ENCODE results near the gene SPOCK1.

The SPOCK1 gene

DNA sequence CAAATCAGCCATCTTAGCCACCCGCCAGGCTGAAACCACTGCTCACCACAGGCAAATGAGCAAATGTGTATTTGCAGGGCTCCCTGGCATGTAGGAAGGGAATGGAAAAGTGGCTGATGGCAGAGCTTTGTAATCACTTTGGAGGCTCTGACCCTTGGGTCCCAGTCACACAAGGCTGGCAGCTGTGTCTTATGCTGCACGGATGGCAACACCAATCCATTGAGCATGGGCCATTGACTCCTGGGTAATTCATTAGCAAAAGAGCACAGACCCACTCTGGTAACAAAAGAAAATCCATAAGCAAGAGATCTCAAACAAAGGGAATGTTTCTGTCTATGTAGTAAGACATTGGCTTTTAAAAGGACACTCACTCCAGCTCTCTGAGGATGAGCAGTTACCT is 57.6 kb downstream of the SPOCK1 start:
- no peaks in the 10 kb centered on the region for H3K27me3 ChIP-seq (ENCODE audit: insufficient read depth, low read length)

GRCh38 chr5:137440795-137441194 is 58.3 kb downstream of the SPOCK1 start:
- Histone ChIP-seq H3K9ac (ENCODE audit: low read depth, low read length) (no peak overlapping the region), H3K36me3 (ENCODE audit: insufficient read depth, low read length) (no peaks in the 10 kb centered on the region), H3K4me1 (ENCODE audit: insufficient read depth, low read length) (no peaks in the 10 kb centered on the region), H3K4me3 (ENCODE audit: low read length) (no peak overlapping the region), H3K27ac (ENCODE audit: low read depth, low read length) (no peak overlapping the region), H3K9me3 (ENCODE audit: insufficient read depth, low read depth, low read length) (no peaks in the 10 kb centered on the region), H3K27me3 (ENCODE audit: insufficient read depth, low read length) (no peaks in the 10 kb centered on the region)
- 82% methylated on average over 3 of the region's 3 CpGs for WGBS

More for the DNA sequence above, 57.6 kb downstream of the SPOCK1 start:
- Histone ChIP-seq H3K9ac (ENCODE audit: low read depth, low read length) (no peak overlapping the region), H3K4me3 (ENCODE audit: low read length) (no peak overlapping the region), H3K36me3 (ENCODE audit: insufficient read depth, low read length) (no peaks in the 10 kb centered on the region), H3K9me3 (ENCODE audit: insufficient read depth, low read depth, low read length) (no peaks in the 10 kb centered on the region), H3K27ac (ENCODE audit: low read depth, low read length) (no peak overlapping the region), H3K4me1 (ENCODE audit: insufficient read depth, low read length) (no peaks in the 10 kb centered on the region)
- 92% methylated on average over 2 of the region's 2 CpGs for WGBS

DNA sequence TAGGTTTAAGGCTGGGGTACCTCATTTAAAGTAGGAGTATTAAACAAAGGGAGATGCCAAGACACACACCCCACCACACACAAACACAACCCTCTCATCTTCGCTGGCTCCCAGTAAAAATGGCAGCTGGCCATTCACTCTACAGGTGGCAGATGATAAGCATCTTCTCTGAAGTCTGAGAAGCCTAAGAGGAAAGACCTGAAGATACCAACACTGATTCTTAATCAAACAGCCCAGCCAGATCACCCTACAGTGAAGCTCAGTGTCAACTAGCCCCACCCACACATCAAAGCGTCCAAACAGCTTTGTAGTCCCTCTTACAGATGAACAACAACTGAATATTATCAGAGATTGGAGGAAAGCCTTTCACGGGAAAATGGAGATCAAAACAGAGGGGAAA is 59.5 kb downstream of the SPOCK1 start:
- 72% methylated on average over 3 of the region's 3 CpGs for WGBS
- no peaks in the 10 kb centered on the region for H3K36me3 ChIP-seq (ENCODE audit: insufficient read depth, low read length)
- H3K27ac ChIP-seq (ENCODE audit: low read depth, low read length): no peak overlapping the region
- H3K9ac ChIP-seq (ENCODE audit: low read depth, low read length): no peak overlapping the region
- no peaks in the 10 kb centered on the region for H3K9me3 ChIP-seq (ENCODE audit: insufficient read depth, low read depth, low read length)
- H3K4me3 ChIP-seq (ENCODE audit: low read length): no peak overlapping the region
- H3K27me3 ChIP-seq (ENCODE audit: insufficient read depth, low read length): no peaks in the 10 kb centered on the region
- no peaks in the 10 kb centered on the region for H3K4me1 ChIP-seq (ENCODE audit: insufficient read depth, low read length)

DNA sequence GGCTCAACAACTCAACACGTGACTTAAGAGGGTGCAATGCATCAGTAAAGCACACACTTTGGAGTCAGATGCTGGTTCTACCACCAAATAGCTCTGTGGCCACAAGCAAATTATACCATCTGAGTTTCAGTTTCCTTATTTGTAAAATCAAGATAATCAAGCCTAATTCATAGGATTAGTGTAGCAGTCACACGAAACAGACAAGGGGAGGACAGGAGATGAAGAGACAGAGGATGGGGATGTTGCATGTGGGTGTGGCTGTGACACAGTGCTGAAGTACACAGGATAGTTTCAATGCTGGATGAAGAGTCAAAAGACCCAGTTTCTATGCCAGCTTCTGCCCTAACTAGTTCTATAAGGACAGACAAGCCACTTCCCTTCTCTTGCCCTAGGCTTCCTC is 60.2 kb downstream of the SPOCK1 start:
- Histone ChIP-seq H3K36me3 (ENCODE audit: insufficient read depth, low read length) (no peaks in the 10 kb centered on the region), H3K27me3 (ENCODE audit: insufficient read depth, low read length) (no peaks in the 10 kb centered on the region), H3K4me3 (ENCODE audit: low read length) (no peak overlapping the region), H3K4me1 (ENCODE audit: insufficient read depth, low read length) (no peaks in the 10 kb centered on the region), H3K9me3 (ENCODE audit: insufficient read depth, low read depth, low read length) (no peaks in the 10 kb centered on the region), H3K27ac (ENCODE audit: low read depth, low read length) (no peak overlapping the region), H3K9ac (ENCODE audit: low read depth, low read length) (no peak overlapping the region)
- WGBS: 95% methylated on average over 2 of the region's 2 CpGs

GRCh38 chr5:137437774-137438173 is 61.4 kb downstream of the SPOCK1 start:
- no peak overlapping the region for H3K9ac ChIP-seq (ENCODE audit: low read depth, low read length)
- H3K9me3 ChIP-seq (ENCODE audit: insufficient read depth, low read depth, low read length): no peaks in the 10 kb centered on the region
- 75% methylated on average over 1 of the region's 1 CpG for whole genome bisulfite sequencing
- H3K4me1 ChIP-seq (ENCODE audit: insufficient read depth, low read length): no peaks in the 10 kb centered on the region
- no peak overlapping the region for H3K4me3 ChIP-seq (ENCODE audit: low read length)
- no peaks in the 10 kb centered on the region for H3K27me3 ChIP-seq (ENCODE audit: insufficient read depth, low read length)
- H3K27ac ChIP-seq (ENCODE audit: low read depth, low read length): no peak overlapping the region
- H3K36me3 ChIP-seq (ENCODE audit: insufficient read depth, low read length): no peaks in the 10 kb centered on the region

DNA sequence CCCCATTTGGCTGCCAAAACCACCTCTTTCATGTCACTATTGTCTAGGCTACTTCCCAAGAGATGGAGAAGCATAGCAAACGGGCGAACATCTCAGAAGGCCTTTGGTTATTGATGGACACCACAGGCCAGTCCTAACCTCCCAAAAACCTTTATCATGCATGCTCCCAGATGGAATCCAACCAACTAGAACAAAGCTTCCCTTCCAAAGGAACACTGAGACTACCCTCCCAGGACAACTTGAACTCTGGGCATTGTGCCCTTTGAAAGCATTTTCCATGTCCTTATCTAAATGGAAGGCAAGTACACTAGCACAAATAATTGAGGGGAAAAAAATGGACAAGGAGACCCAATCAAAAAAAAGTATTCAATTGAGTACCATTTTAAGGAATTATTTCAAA is 65.6 kb downstream of the SPOCK1 start:
- H3K9ac ChIP-seq (ENCODE audit: low read depth, low read length): no peak overlapping the region
- H3K9me3 ChIP-seq (ENCODE audit: insufficient read depth, low read depth, low read length): no peaks in the 10 kb centered on the region
- H3K27ac ChIP-seq (ENCODE audit: low read depth, low read length): no peak overlapping the region
- no peaks in the 10 kb centered on the region for H3K27me3 ChIP-seq (ENCODE audit: insufficient read depth, low read length)
- H3K4me1 ChIP-seq (ENCODE audit: insufficient read depth, low read length): no peaks in the 10 kb centered on the region
- H3K36me3 ChIP-seq (ENCODE audit: insufficient read depth, low read length): no peaks in the 10 kb centered on the region
- no peak overlapping the region for H3K4me3 ChIP-seq (ENCODE audit: low read length)
- 93% methylated on average over 2 of the region's 2 CpGs for WGBS

- H3K9me3 ChIP-seq (ENCODE audit: insufficient read depth, low read depth, low read length): no peaks in the 10 kb centered on the region
- WGBS: 100% methylated on average over 1 of the region's 2 CpGs
Measured at GRCh38 chr5:137432376-137432775, 66.8 kb downstream of the SPOCK1 start.

GRCh38 chr5:137431051-137431450 is 68.1 kb downstream of the SPOCK1 start:
- whole genome bisulfite sequencing: 50% methylated on average over 2 of the region's 2 CpGs
- H3K4me3 ChIP-seq (ENCODE audit: low read length): no peak overlapping the region
- H3K9me3 ChIP-seq (ENCODE audit: insufficient read depth, low read depth, low read length): no peaks in the 10 kb centered on the region
- H3K9ac ChIP-seq (ENCODE audit: low read depth, low read length): no peak overlapping the region
- H3K27me3 ChIP-seq (ENCODE audit: insufficient read depth, low read length): no peaks in the 10 kb centered on the region
- H3K27ac ChIP-seq (ENCODE audit: low read depth, low read length): no peak overlapping the region
- H3K36me3 ChIP-seq (ENCODE audit: insufficient read depth, low read length): no peaks in the 10 kb centered on the region
- no peaks in the 10 kb centered on the region for H3K4me1 ChIP-seq (ENCODE audit: insufficient read depth, low read length)

More at GRCh38 chr5:137432376-137432775, 66.8 kb downstream of the SPOCK1 start:
- Histone ChIP-seq H3K27ac (ENCODE audit: low read depth, low read length) (no peak overlapping the region), H3K4me1 (ENCODE audit: insufficient read depth, low read length) (no peaks in the 10 kb centered on the region), H3K9ac (ENCODE audit: low read depth, low read length) (no peak overlapping the region), H3K27me3 (ENCODE audit: insufficient read depth, low read length) (no peaks in the 10 kb centered on the region), H3K36me3 (ENCODE audit: insufficient read depth, low read length) (no peaks in the 10 kb centered on the region), H3K4me3 (ENCODE audit: low read length) (no peak overlapping the region)

DNA sequence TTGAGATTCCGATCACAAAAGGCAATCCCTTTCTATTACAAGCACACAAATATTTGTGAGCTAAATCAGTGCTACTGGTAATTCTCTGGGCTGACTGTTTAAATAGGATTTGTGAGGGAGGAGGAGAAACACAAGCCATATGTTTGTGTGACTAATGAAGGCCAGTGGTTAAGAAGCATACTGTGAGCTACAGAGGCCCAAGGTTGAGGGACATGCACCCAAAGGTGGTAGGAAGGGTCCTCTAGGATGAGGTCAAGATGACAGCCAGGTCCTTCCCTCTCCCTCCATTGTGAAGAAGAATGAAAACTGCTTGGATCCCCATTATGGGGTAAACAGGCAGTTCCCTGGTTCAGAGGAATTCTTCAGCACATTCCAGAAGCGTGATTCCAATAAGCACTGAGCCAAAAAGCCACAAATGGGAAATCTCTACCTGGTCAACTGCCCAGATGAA is 83.9 kb downstream of the SPOCK1 start:
- Histone ChIP-seq H3K4me1 (ENCODE audit: insufficient read depth, low read length) (no peaks in the 10 kb centered on the region), H3K27me3 (ENCODE audit: insufficient read depth, low read length) (no peaks in the 10 kb centered on the region), H3K9ac (ENCODE audit: low read depth, low read length) (no peak overlapping the region), H3K36me3 (ENCODE audit: insufficient read depth, low read length) (no peaks in the 10 kb centered on the region), H3K27ac (ENCODE audit: low read depth, low read length) (no peak overlapping the region), H3K4me3 (ENCODE audit: low read length) (no peak overlapping the region), H3K9me3 (ENCODE audit: insufficient read depth, low read depth, low read length) (peaks cover 4% of the 10 kb centered on the region; the same call in 1 of the 2 replicates)
- 89% methylated on average over 1 of the region's 2 CpGs for WGBS

GRCh38 chr5:137414112-137414755 is 84.9 kb downstream of the SPOCK1 start:
- WGBS: no CpG with 5 or more reads among the region's 1 CpG
- Histone ChIP-seq H3K4me3 (ENCODE audit: low read length) (no peak overlapping the region), H3K27me3 (ENCODE audit: insufficient read depth, low read length) (no peaks in the 10 kb centered on the region), H3K4me1 (ENCODE audit: insufficient read depth, low read length) (no peaks in the 10 kb centered on the region), H3K27ac (ENCODE audit: low read depth, low read length) (no peak overlapping the region), H3K36me3 (ENCODE audit: insufficient read depth, low read length) (no peaks in the 10 kb centered on the region), H3K9ac (ENCODE audit: low read depth, low read length) (no peak overlapping the region), H3K9me3 (ENCODE audit: insufficient read depth, low read depth, low read length) (peaks cover 4% of the 10 kb centered on the region; the same call in 1 of the 2 replicates)

DNA sequence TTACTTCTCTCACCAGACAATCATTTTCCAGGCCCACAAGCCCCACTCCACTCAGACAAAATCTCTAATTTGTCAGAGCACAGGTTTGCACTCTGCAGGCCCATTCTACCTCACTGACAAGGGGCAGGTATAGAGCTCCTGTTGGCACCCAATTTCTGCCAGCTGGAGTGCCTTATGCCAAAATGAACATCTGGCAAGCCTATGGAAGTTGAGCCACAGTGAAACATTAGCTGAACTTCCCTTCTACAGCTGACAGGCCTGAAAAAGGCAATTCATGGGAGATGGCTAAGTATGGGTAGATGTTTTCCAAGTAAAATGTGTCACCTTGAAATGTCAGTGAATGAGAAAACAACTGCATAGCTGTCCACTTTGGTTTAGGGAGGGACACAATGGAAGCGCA is 87.0 kb downstream of the SPOCK1 start:
- no peaks in the 10 kb centered on the region for H3K27me3 ChIP-seq (ENCODE audit: insufficient read depth, low read length)
- H3K4me1 ChIP-seq (ENCODE audit: insufficient read depth, low read length): no peaks in the 10 kb centered on the region
- H3K27ac ChIP-seq (ENCODE audit: low read depth, low read length): no peak overlapping the region
- peaks cover 4% of the 10 kb centered on the region; the same call in 1 of the 2 replicates for H3K9me3 ChIP-seq (ENCODE audit: insufficient read depth, low read depth, low read length)
- H3K4me3 ChIP-seq (ENCODE audit: low read length): no peak overlapping the region
- H3K9ac ChIP-seq (ENCODE audit: low read depth, low read length): no peak overlapping the region
- no peaks in the 10 kb centered on the region for H3K36me3 ChIP-seq (ENCODE audit: insufficient read depth, low read length)
- 93% methylated on average over 1 of the region's 1 CpG for WGBS
